WTC11 (cell line): ENCODE measurements around the gene MARCO. TPM values are rescaled to one million over a fixed set of nuclear protein-coding genes. Genes with fewer than 3 reads are reported as not detected.

ENCODE experiments used
- ATAC-seq: fragments of 200-7000 bp; cut with Tn5 transposase; 2 replicates; pipeline ENCODE4 v1.10.0; 2021; ENCODE audit warnings: mild to moderate bottlenecking, moderate library complexity
- CTCF ChIA-PET: fragments of 300-600 bp; sonication (Branson Sonifier 250); formaldehyde crosslinking; loops from one replicate; lab custom pipeline; 2021; ENCODE audit warnings: antibody characterized with exemption; lab: Charles Lee
- POLR2A ChIA-PET: fragments of 350-600 bp; sonication (Branson Sonifier 250); formaldehyde crosslinking; loops from one replicate; lab custom pipeline; 2021; ENCODE audit warnings: antibody characterized with exemption; lab: Charles Lee
- DNase-seq: peaks from one replicate; pipeline ENCODE4 v3.0.0; 2021; ENCODE audit warnings: low spot score
- H3K27ac Mint-ChIP-seq: 2 replicates; pipeline ENCODE4 v1.8.0; 2021; ENCODE audit warnings: mixed read lengths
- H3K27me3 Mint-ChIP-seq: 2 replicates; pipeline ENCODE4 v1.8.0; 2021; ENCODE audit warnings: low read depth, mild to moderate bottlenecking, moderate library complexity, mixed read lengths
- H3K36me3 Mint-ChIP-seq: 2 replicates; pipeline ENCODE4 v1.8.0; 2021; ENCODE audit warnings: mixed read lengths
- H3K4me1 Mint-ChIP-seq: 2 replicates; pipeline ENCODE4 v1.8.0; 2022; ENCODE audit warnings: mixed read lengths
- H3K4me3 Mint-ChIP-seq: 2 replicates; pipeline ENCODE4 v1.8.0; 2021; ENCODE audit warnings: mild to moderate bottlenecking, moderate library complexity, mixed read lengths
- H3K9me3 Mint-ChIP-seq: 2 replicates; pipeline ENCODE4 v1.8.0; 2021; ENCODE audit warnings: mixed read lengths
- ARID4B ChIP-seq: sonication (generic); formaldehyde crosslinking; IDR thresholded peaks from 2 replicates; pipeline ENCODE4 v1.8.0; 2023; ENCODE audit warnings: missing genetic modification reagents, mild to moderate bottlenecking, borderline replicate concordance
- ATF2 ChIP-seq: sonication (generic); formaldehyde crosslinking; IDR thresholded peaks from 2 replicates; pipeline ENCODE4 v1.8.1; 2022; ENCODE audit warnings: low read depth, missing genetic modification reagents, borderline replicate concordance
- ATF6 ChIP-seq: sonication (generic); formaldehyde crosslinking; IDR thresholded peaks from 2 replicates; pipeline ENCODE4 v1.8.1; 2023; ENCODE audit warnings: mild to moderate bottlenecking, missing genetic modification reagents
- E2F5 ChIP-seq: sonication (generic); formaldehyde crosslinking; IDR thresholded peaks from 2 replicates; pipeline ENCODE4 v1.8.1; 2022; ENCODE audit warnings: mild to moderate bottlenecking, moderate library complexity, missing genetic modification reagents
- ETV6 ChIP-seq: sonication (generic); formaldehyde crosslinking; IDR thresholded peaks from 2 replicates; pipeline ENCODE4 v1.8.1; 2022; ENCODE audit warnings: mild to moderate bottlenecking, missing genetic modification reagents
- FOXK1 ChIP-seq: sonication (generic); formaldehyde crosslinking; IDR thresholded peaks from 2 replicates; pipeline ENCODE4 v1.8.0; 2022; ENCODE audit warnings: mild to moderate bottlenecking, moderate library complexity, missing genetic modification reagents
- GABPB1 ChIP-seq: sonication (generic); formaldehyde crosslinking; IDR thresholded peaks from 2 replicates; pipeline ENCODE4 v1.8.1; 2023; ENCODE audit warnings: mild to moderate bottlenecking, missing genetic modification reagents
- IRF1 ChIP-seq: sonication (generic); formaldehyde crosslinking; IDR thresholded peaks from 2 replicates; pipeline ENCODE4 v1.8.0; 2023; ENCODE audit warnings: missing genetic modification reagents
- JAZF1 ChIP-seq: fragments of 250-450 bp; sonication (Bioruptor Pico); IDR thresholded peaks from 2 replicates; pipeline ENCODE4 v1.9.0; 2021; ENCODE audit warnings: moderate library complexity, mild to moderate bottlenecking, inconsistent platforms
- MAX ChIP-seq: sonication (generic); formaldehyde crosslinking; IDR thresholded peaks from 2 replicates; pipeline ENCODE4 v1.8.0; 2022; ENCODE audit warnings: mild to moderate bottlenecking, missing genetic modification reagents
- NFATC4 ChIP-seq: fragments of 250-450 bp; sonication (Bioruptor Pico); IDR thresholded peaks from 2 replicates; pipeline ENCODE4 v1.9.0; 2021; ENCODE audit warnings: mild to moderate bottlenecking
- PREB ChIP-seq: sonication (generic); formaldehyde crosslinking; IDR thresholded peaks from 2 replicates; pipeline ENCODE4 v1.8.1; 2022; ENCODE audit warnings: mild to moderate bottlenecking, missing genetic modification reagents, moderate library complexity, borderline replicate concordance
- PRRX2 ChIP-seq: fragments of 250-450 bp; sonication (Bioruptor Pico); IDR thresholded peaks from 2 replicates; pipeline ENCODE4 v1.8.0; 2021; ENCODE audit warnings: mild to moderate bottlenecking
- total RNA-seq: library from RNA; stranded (reverse); gene quantifications from 3 replicates; pipeline ENCODE4 v1.2.3, GENCODE V29; 2021
- TF ChIP-seq, protein P1 (sequence below): sonication (generic); formaldehyde crosslinking; conservative IDR thresholded peaks from 2 replicates; pipeline ENCODE4 v1.8.1; 2023; ENCODE audit warnings: mild to moderate bottlenecking, low read depth, missing genetic modification reagents, moderate library complexity
- TF ChIP-seq, protein P2 (sequence below): sonication (generic); formaldehyde crosslinking; IDR thresholded peaks from 2 replicates; pipeline ENCODE4 v1.8.1; 2022; ENCODE audit warnings: low read depth, mild to moderate bottlenecking, moderate library complexity, missing genetic modification reagents, borderline replicate concordance
- TF ChIP-seq, protein P3 (sequence below): fragments of 250-450 bp; sonication (Bioruptor Pico); conservative IDR thresholded peaks from 2 replicates; pipeline ENCODE4 v1.9.0; 2021; ENCODE audit warnings: mild to moderate bottlenecking

The MARCO gene
- total RNA-seq, 1 experiment from 2014 or later: 0.11 TPM

DNA sequence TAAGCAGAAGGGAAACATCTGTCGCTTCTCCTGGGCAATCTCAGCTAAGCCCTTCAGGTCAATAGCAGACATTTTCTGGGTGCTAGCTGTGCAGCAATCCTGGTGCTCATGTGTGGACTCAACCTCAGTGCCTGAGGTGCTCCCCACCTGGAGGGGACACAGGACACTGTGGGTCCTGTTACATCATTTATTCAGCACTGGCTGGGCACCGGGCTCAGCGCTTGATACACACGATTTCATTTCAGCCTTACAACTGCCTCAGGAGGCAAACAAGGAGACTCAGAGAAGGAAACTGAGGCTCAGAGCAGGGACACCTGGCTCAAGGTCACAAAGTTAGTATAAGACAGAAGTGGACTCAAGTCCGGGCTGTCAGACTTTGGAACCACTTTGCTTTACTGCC lies 46.7 kb downstream of the MARCO start:
- no peaks in the 10 kb centered on the region for H3K4me1 Mint-ChIP-seq
- POLR2A ChIA-PET: no interaction called here
- CTCF ChIA-PET: no interaction called here

More for the DNA sequence above, 46.7 kb downstream of the MARCO start:
- Mint-ChIP-seq H3K27me3 (peaks cover 8% of the 10 kb centered on the region; the same call in 1 of the 2 replicates), H3K36me3 (no peaks in the 10 kb centered on the region), H3K27ac (no peak overlapping the region), H3K4me3 (no peak overlapping the region), H3K9me3 (no peaks in the 10 kb centered on the region)
- TF ChIP-seq GABPB1 (no peak), NFATC4 (CRISPR knock-in tag) (no peak), ATF6 (CRISPR knock-in tag) (no peak), PREB (CRISPR knock-in tag) (no peak), PRRX2 (CRISPR knock-in tag) (no peak), FOXK1 (CRISPR knock-in tag) (no peak), ARID4B (CRISPR knock-in tag) (no peak), E2F5 (CRISPR knock-in tag) (no peak), MAX (no peak), ETV6 (CRISPR knock-in tag) (no peak), ATF2 (CRISPR knock-in tag) (no peak), IRF1 (CRISPR knock-in tag) (no peak), JAZF1 (no peak)
- TF ChIP-seq, protein P1, sequence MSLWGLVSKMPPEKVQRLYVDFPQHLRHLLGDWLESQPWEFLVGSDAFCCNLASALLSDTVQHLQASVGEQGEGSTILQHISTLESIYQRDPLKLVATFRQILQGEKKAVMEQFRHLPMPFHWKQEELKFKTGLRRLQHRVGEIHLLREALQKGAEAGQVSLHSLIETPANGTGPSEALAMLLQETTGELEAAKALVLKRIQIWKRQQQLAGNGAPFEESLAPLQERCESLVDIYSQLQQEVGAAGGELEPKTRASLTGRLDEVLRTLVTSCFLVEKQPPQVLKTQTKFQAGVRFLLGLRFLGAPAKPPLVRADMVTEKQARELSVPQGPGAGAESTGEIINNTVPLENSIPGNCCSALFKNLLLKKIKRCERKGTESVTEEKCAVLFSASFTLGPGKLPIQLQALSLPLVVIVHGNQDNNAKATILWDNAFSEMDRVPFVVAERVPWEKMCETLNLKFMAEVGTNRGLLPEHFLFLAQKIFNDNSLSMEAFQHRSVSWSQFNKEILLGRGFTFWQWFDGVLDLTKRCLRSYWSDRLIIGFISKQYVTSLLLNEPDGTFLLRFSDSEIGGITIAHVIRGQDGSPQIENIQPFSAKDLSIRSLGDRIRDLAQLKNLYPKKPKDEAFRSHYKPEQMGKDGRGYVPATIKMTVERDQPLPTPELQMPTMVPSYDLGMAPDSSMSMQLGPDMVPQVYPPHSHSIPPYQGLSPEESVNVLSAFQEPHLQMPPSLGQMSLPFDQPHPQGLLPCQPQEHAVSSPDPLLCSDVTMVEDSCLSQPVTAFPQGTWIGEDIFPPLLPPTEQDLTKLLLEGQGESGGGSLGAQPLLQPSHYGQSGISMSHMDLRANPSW (CRISPR knock-in tag): no peak
- TF ChIP-seq, protein P2, sequence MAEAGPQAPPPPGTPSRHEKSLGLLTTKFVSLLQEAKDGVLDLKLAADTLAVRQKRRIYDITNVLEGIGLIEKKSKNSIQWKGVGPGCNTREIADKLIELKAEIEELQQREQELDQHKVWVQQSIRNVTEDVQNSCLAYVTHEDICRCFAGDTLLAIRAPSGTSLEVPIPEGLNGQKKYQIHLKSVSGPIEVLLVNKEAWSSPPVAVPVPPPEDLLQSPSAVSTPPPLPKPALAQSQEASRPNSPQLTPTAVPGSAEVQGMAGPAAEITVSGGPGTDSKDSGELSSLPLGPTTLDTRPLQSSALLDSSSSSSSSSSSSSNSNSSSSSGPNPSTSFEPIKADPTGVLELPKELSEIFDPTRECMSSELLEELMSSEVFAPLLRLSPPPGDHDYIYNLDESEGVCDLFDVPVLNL: no peak
- TF ChIP-seq, protein P3, sequence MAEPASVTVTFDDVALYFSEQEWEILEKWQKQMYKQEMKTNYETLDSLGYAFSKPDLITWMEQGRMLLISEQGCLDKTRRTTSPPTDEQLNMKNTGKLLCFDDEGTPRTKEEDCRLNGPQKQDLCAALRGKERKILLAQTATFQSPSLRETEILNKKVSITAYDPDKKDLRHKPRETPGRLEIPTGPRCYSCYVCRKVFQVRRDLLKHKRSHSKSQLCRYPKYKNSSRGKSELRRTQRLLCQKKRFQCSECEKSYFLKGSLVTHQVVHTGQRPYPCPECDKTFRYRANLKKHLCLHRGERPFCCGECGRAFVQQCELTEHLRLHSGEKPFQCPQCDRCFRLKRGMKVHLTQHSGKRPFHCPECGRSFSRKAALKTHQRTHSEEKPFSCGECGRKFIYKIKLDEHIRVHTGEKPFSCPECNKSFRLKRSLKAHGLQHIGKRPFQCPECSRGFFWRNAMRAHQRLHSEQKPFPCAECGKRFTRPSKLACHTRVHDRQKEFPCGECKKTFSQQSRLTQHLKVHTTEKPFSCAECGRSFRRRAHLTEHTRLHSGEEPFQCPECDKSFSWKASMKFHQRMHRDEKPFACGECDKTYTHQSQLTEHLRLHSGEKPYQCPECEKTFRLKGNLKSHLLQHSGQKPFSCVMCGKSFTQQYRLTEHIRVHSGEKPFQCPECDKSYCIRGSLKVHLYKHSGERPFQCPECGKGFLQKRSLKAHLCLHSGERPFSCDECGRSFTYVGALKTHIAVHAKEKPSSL: no peak
- DNase-seq (no peak), ATAC-seq (no peak)
